GM23338 (cell line): ENCODE data around the gene NDUFAF8. TPM values are rescaled to one million over a fixed set of nuclear protein-coding genes. Genes with fewer than 3 reads are reported as not detected.

Experiments used
- ATAC-seq: fragments of 200-7000 bp; cut with Tn5 transposase; 3 replicates; pipeline ENCODE4 v1.9.1; 2020
- DNase-seq: peaks from one replicate; pipeline ENCODE4 v3.0.0-alpha.2; 2015; ENCODE audit warnings: low spot score
- H2AFZ ChIP-seq: fragments of 200-600 bp; sonication (generic); 2 replicates; pipeline ENCODE4 v1.8.0; 2016; ENCODE audit warnings: antibody characterized with exemption, mild to moderate bottlenecking, moderate library complexity
- H3F3A ChIP-seq: fragments of 200-600 bp; sonication (generic); replicated peaks from 2 replicates; pipeline ENCODE4 v1.8.0; 2017; ENCODE audit warnings: antibody characterized with exemption, mixed run types, low read depth
- H3K27ac ChIP-seq: fragments of 200-600 bp; sonication (generic); 2 replicates; pipeline ENCODE4 v1.6.1; 2016; ENCODE audit warnings: low read depth
- H3K27me3 ChIP-seq: fragments of 200-600 bp; sonication (generic); 2 replicates; pipeline ENCODE4 v1.8.0; 2016; ENCODE audit warnings: mild to moderate bottlenecking, mixed run types, moderate library complexity; ENCODE audit not compliant: insufficient read depth
- H3K36me3 ChIP-seq: fragments of 200-600 bp; sonication (generic); 2 replicates; pipeline ENCODE4 v1.8.0; 2016; ENCODE audit warnings: mild to moderate bottlenecking; ENCODE audit not compliant: insufficient read depth
- H3K4me1 ChIP-seq: fragments of 200-600 bp; sonication (generic); 2 replicates; pipeline ENCODE4 v1.8.0; 2016; ENCODE audit warnings: mild to moderate bottlenecking, moderate library complexity; ENCODE audit not compliant: insufficient read depth
- H3K4me2 ChIP-seq: fragments of 200-600 bp; sonication (generic); 2 replicates; pipeline ENCODE4 v1.7.1; 2017; ENCODE audit warnings: mixed run types
- H3K4me3 ChIP-seq: fragments of 200-600 bp; sonication (generic); 2 replicates; pipeline ENCODE4 v1.6.1; 2016; ENCODE audit warnings: mixed run types
- H3K79me2 ChIP-seq: fragments of 200-600 bp; sonication (generic); replicated peaks from 2 replicates; pipeline ENCODE4 v1.8.0; 2017; ENCODE audit warnings: mild to moderate bottlenecking; ENCODE audit not compliant: insufficient read depth
- H3K9me2 ChIP-seq: fragments of 200-600 bp; sonication (generic); 2 replicates; pipeline ENCODE4 v1.8.0; 2017; ENCODE audit not compliant: insufficient read depth
- H4K20me1 ChIP-seq: fragments of 200-600 bp; sonication (generic); replicated peaks from 2 replicates; pipeline ENCODE4 v1.8.0; 2017; ENCODE audit warnings: mild to moderate bottlenecking; ENCODE audit not compliant: insufficient read depth
- H3K27ac Mint-ChIP-seq: 2 replicates; pipeline ENCODE4 v1.8.0; 2020; ENCODE audit warnings: inconsistent platforms, mild to moderate bottlenecking, moderate library complexity, mixed read lengths
- H3K27me3 Mint-ChIP-seq: 3 replicates; pipeline ENCODE4 v1.8.0; 2022; ENCODE audit warnings: low read depth, mild to moderate bottlenecking, moderate library complexity, mixed read lengths, inconsistent platforms; ENCODE audit not compliant: insufficient read depth, poor library complexity
- H3K36me3 Mint-ChIP-seq: 3 replicates; pipeline ENCODE4 v1.8.0; 2021; ENCODE audit warnings: low read depth, mild to moderate bottlenecking, inconsistent platforms, moderate library complexity, mixed read lengths
- H3K4me1 Mint-ChIP-seq: 3 replicates; pipeline ENCODE4 v1.8.0; 2020; ENCODE audit warnings: mild to moderate bottlenecking, inconsistent platforms, mixed read lengths
- H3K4me3 Mint-ChIP-seq: 3 replicates; pipeline ENCODE4 v1.8.0; 2021; ENCODE audit warnings: moderate library complexity, mild to moderate bottlenecking, inconsistent platforms, mixed read lengths
- H3K9me3 Mint-ChIP-seq: 3 replicates; pipeline ENCODE4 v1.8.0; 2020; ENCODE audit warnings: moderate library complexity, mild to moderate bottlenecking, inconsistent platforms, mixed read lengths
- CREB1 ChIP-seq: fragments of 250-450 bp; sonication (Bioruptor Pico); IDR thresholded peaks from 2 replicates; pipeline ENCODE4 v1.5.0; 2020; ENCODE audit warnings: low read depth, mild to moderate bottlenecking, moderate library complexity
- EZH2phosphoT487 ChIP-seq: fragments of 200-600 bp; sonication (generic); IDR thresholded peaks from one replicate; pipeline ENCODE4 v1.8.1; 2018; ENCODE audit warnings: antibody characterized with exemption; ENCODE audit not compliant: unreplicated experiment
- JUNB ChIP-seq: IDR thresholded peaks from one replicate; pipeline ENCODE4 v1.6.1; 2016; ENCODE audit warnings: antibody characterized with exemption; ENCODE audit not compliant: unreplicated experiment
- NANOG ChIP-seq: IDR thresholded peaks from 2 replicates; pipeline ENCODE4 v1.6.1; 2016; ENCODE audit warnings: antibody characterized with exemption, borderline replicate concordance
- POLR2AphosphoS5 ChIP-seq: IDR thresholded peaks from 2 replicates; pipeline ENCODE4 v1.6.1; 2016; ENCODE audit warnings: antibody characterized with exemption, low read depth
- STAT1 ChIP-seq: IDR thresholded peaks from one replicate; pipeline ENCODE4 v1.6.1; 2016; ENCODE audit warnings: antibody characterized with exemption; ENCODE audit not compliant: unreplicated experiment
- ZNF331 ChIP-seq: fragments of 250-450 bp; sonication (Bioruptor Pico); IDR thresholded peaks from 2 replicates; pipeline ENCODE4 v1.5.0; 2020; ENCODE audit warnings: low read depth, mild to moderate bottlenecking, moderate library complexity
- polyA plus RNA-seq: library from polyadenylated mRNA; unstranded; fragments of >200 nt; fragmentation: Nextera tagmentation; extraction: Ambion mirVana; gene quantifications from 2 replicates; pipeline ENCODE4 v1.2.1, GENCODE V29; 2016
- total RNA-seq: library from RNA; depleted of rRNA; stranded (reverse); fragments of >200 nt; shearing (Covaris generic); gene quantifications from 2 replicates; pipeline ENCODE4 v1.2.3, GENCODE V29; 2014
- TF ChIP-seq, protein P1 (sequence below), 2 experiments: fragments of 200-600 bp in 1 of 2; sonication (generic) in 1 of 2; conservative IDR thresholded peaks; 2 replicates each; pipeline versions ENCODE4 v1.5.1 to v1.6.1; 2016 to 2017; ENCODE audit warnings: antibody characterized with exemption in 2 of 2, low read depth in 2 of 2, mild to moderate bottlenecking in 2 of 2, moderate library complexity in 1 of 2
- TF ChIP-seq, protein P2 (sequence below): IDR thresholded peaks from 2 replicates; pipeline ENCODE4 v1.6.1; 2016; ENCODE audit warnings: antibody characterized with exemption
- TF ChIP-seq, protein P3 (sequence below): IDR thresholded peaks from one replicate; pipeline ENCODE4 v1.6.1; 2018; ENCODE audit warnings: antibody characterized with exemption; ENCODE audit not compliant: unreplicated experiment

Gene NDUFAF8
- total and polyA plus RNA-seq, 2 experiments from 2014 or later, result 21.5 to 156 TPM

DNA sequence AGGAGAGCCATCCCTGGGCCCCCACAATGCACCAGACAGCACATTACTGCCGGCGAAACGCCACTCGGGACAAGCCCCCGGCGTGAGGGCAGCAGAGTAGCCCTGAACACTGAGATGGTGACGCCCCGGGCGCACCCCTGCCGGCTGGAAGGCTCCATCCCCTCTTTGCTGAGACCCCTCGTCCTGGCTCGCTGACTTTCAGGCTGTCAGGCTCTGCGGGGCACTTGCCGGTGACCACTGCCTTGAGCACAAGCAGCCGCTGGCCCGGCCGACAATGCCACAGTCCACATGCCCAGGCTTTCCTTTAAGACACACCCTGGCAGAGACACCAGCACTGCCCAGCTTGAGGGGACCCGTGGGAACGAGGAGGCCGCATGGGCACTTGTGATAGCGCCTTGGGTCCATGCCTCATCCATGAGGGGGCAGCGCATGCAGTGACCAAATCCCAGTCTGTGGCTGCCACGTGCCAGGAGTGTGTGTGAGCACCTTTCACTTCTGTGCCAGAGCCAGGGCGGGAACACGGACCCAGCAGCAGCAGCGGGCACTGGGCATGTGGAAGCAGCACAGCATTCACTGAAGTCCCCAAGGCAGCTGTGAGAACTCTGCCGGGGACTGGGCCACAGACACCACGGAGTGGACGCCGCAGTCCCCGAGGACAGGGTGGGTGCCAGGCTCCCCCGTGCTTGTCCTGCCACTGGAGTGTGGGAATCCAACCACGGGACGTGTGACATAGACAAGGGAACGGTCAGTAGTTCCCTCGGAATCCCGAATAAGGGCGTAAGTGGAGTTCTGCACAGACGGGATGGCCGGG, 24.5 kb downstream of the NDUFAF8 start:
- Histone ChIP-seq H3K79me2 (no peaks in the 10 kb centered on the region), H3F3A (no peaks in the 10 kb centered on the region), H3K4me3 (no peak overlapping the region), H2AFZ (no peak overlapping the region), H3K4me2 (no peak overlapping the region), H3K27ac (no peak overlapping the region), H3K9me2 (no peaks in the 10 kb centered on the region), H3K36me3 (no peaks in the 10 kb centered on the region), H4K20me1 (no peaks in the 10 kb centered on the region), H3K27me3 (no peaks in the 10 kb centered on the region), H3K4me1 (no peaks in the 10 kb centered on the region)
- Mint-ChIP-seq H3K9me3 (no peaks in the 10 kb centered on the region), H3K27me3 (peaks cover 6% of the 10 kb centered on the region), H3K36me3 (peaks cover 3% of the 10 kb centered on the region; the same call in 2 of the 3 replicates), H3K27ac (no peak overlapping the region), H3K4me1 (no peaks in the 10 kb centered on the region; the same call in 2 of the 3 replicates), H3K4me3 (no peak overlapping the region)
- ATAC-seq (no peak), DNase-seq (no peak)
- TF ChIP-seq ZNF331 (CRISPR knock-in tag) (no peak), NANOG (no peak), POLR2AphosphoS5 (no peak)
- TF ChIP-seq, protein P1, sequence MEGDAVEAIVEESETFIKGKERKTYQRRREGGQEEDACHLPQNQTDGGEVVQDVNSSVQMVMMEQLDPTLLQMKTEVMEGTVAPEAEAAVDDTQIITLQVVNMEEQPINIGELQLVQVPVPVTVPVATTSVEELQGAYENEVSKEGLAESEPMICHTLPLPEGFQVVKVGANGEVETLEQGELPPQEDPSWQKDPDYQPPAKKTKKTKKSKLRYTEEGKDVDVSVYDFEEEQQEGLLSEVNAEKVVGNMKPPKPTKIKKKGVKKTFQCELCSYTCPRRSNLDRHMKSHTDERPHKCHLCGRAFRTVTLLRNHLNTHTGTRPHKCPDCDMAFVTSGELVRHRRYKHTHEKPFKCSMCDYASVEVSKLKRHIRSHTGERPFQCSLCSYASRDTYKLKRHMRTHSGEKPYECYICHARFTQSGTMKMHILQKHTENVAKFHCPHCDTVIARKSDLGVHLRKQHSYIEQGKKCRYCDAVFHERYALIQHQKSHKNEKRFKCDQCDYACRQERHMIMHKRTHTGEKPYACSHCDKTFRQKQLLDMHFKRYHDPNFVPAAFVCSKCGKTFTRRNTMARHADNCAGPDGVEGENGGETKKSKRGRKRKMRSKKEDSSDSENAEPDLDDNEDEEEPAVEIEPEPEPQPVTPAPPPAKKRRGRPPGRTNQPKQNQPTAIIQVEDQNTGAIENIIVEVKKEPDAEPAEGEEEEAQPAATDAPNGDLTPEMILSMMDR (conservative IDR thresholded peaks at IDR 0.05; ENCODE audit: low read depth in 2 of 2), result peak in 1 of 2 experiments; percentile 12; a peak in 1 of 4 replicates

DNA sequence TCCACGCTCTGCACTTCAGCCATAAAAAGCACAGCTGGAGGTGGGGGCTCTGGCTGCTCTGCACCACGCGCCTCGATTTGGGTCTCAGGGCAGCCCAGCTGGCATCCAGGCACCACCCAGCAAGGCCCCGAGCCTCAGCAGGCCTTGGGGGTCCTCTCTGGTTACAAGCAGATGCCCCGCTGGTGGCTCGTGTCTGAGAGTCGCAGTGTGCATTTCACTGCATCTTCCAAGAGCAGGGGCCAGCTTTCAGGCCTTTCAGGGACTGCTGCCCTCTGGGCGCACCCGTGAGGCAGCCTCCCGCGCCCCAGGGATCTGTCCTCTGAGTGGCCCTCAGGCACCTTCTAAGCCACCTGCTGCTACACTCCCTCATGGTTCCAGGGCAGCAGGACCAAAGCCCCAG, 25.5 kb downstream of the NDUFAF8 start:
- Mint-ChIP-seq H3K9me3 (no peaks in the 10 kb centered on the region), H3K27me3 (peaks cover 6% of the 10 kb centered on the region), H3K4me1 (no peaks in the 10 kb centered on the region; the same call in 2 of the 3 replicates), H3K36me3 (peaks cover 9% of the 10 kb centered on the region), H3K27ac (no peak overlapping the region), H3K4me3 (no peak overlapping the region)
- ATAC-seq (no peak), DNase-seq (no peak)
- Histone ChIP-seq H2AFZ (no peak overlapping the region), H3K36me3 (no peaks in the 10 kb centered on the region), H3K79me2 (no peaks in the 10 kb centered on the region), H3K4me1 (no peaks in the 10 kb centered on the region), H3K27ac (no peak overlapping the region), H3K4me3 (no peak overlapping the region), H3K27me3 (no peaks in the 10 kb centered on the region), H4K20me1 (no peaks in the 10 kb centered on the region), H3K9me2 (no peaks in the 10 kb centered on the region), H3F3A (no peaks in the 10 kb centered on the region), H3K4me2 (no peak overlapping the region)
- TF ChIP-seq, protein P2, sequence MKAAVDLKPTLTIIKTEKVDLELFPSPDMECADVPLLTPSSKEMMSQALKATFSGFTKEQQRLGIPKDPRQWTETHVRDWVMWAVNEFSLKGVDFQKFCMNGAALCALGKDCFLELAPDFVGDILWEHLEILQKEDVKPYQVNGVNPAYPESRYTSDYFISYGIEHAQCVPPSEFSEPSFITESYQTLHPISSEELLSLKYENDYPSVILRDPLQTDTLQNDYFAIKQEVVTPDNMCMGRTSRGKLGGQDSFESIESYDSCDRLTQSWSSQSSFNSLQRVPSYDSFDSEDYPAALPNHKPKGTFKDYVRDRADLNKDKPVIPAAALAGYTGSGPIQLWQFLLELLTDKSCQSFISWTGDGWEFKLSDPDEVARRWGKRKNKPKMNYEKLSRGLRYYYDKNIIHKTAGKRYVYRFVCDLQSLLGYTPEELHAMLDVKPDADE, result no peak
- TF ChIP-seq ZNF331 (CRISPR knock-in tag) (no peak), STAT1 (no peak), CREB1 (CRISPR knock-in tag) (no peak), JUNB (no peak), EZH2phosphoT487 (no peak)
- TF ChIP-seq, protein P3, sequence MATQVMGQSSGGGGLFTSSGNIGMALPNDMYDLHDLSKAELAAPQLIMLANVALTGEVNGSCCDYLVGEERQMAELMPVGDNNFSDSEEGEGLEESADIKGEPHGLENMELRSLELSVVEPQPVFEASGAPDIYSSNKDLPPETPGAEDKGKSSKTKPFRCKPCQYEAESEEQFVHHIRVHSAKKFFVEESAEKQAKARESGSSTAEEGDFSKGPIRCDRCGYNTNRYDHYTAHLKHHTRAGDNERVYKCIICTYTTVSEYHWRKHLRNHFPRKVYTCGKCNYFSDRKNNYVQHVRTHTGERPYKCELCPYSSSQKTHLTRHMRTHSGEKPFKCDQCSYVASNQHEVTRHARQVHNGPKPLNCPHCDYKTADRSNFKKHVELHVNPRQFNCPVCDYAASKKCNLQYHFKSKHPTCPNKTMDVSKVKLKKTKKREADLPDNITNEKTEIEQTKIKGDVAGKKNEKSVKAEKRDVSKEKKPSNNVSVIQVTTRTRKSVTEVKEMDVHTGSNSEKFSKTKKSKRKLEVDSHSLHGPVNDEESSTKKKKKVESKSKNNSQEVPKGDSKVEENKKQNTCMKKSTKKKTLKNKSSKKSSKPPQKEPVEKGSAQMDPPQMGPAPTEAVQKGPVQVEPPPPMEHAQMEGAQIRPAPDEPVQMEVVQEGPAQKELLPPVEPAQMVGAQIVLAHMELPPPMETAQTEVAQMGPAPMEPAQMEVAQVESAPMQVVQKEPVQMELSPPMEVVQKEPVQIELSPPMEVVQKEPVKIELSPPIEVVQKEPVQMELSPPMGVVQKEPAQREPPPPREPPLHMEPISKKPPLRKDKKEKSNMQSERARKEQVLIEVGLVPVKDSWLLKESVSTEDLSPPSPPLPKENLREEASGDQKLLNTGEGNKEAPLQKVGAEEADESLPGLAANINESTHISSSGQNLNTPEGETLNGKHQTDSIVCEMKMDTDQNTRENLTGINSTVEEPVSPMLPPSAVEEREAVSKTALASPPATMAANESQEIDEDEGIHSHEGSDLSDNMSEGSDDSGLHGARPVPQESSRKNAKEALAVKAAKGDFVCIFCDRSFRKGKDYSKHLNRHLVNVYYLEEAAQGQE, result no peak
- TF ChIP-seq, protein P1 (conservative IDR thresholded peaks at IDR 0.05; ENCODE audit: low read depth in 2 of 2), result no peak
